ENCODE results near the gene CTDSPL.

- TF ChIP-seq CTCF (IDR thresholded peaks at IDR 0.05) (no peak), POLR2A (IDR thresholded peaks at IDR 0.05) (no peak), POLR2AphosphoS5 (IDR thresholded peaks at IDR 0.05) (no peak)
Measured at GRCh38 chr3:38016410-38016809, 154.7 kb downstream of the CTDSPL start.

All from prostate gland (tissue), 2 donors.